KBM-7 (cell line): Measurements from ENCODE around the gene MCTP1.

Experiments
- DNase-seq: peaks from one replicate; pipeline ENCODE4 v3.0.0-alpha.2; 2015
- in situ Hi-C: fragments of 300-500 bp; cut with MboI; formaldehyde crosslinking; loops from 2 replicates; pipeline ENCODE4 v1.14.3; 2020; ENCODE audit warnings: low sequenced_read_pairs, low pct_unique_long_range_greater_than_20kb, mixed read lengths

MCTP1 gene

DNA sequence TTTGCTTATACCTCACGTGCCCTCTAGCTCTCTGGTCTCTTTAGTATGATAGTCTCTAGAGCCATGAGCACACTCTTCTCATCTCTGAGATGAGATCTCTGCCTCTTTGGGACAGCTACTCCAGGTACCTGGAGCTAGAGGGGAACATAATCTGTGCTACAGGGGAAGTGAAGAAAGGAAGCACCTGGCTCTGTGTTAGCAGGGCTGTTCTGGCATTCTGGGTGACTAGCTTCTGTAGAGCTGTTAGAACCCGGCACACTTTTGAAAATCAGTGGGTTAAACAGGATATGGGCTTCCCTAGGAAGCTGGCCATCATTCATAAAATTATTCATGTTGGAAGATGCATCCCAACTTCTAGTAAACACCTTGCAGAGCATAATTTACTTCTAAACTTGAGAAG is 224.8 kb downstream of the MCTP1 start:
- in situ Hi-C loops, result no loop called here
- no peak for DNase-seq

DNA sequence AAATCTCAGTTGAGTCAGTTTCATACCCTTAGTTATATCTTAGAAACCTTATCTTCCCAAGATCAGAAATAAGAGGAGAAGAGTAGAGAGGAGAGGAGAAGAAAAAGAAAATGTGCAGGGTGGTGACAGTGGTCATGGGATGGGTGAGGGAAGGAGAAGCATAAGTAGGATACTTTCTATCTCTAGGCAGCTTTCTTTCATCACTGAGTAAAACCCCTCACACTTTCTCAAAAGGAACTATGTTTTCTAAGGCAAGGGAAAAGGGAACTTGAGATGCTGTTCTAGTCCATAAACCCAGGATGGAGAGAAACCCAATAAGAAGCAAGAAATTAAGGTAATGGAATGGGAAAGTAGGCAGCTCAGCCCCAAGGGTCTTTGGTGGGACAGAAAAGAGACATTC is 225.3 kb downstream of the MCTP1 start:
- in situ Hi-C loops, result no loop called here
- DNase-seq, result no peak

DNA sequence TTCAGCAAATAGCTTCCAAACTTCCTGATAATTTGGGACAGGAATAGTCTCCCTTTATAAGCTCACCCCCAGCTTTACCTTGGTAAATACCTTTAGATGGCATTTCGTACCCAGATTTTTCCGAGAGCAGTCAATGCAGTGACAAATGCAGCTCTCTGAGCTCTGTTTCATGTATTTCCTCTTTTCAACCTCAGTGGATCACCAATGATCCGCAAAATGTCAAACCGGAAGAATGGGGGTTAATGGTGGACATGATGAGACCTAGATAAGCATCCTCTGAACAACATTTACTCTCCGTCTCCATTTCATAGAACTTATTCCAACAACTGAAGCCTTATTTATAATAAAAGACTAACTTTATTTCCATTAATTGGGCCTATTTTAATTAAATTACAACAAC is 227.3 kb downstream of the MCTP1 start:
- DNase-seq, result peak; percentile 86
- in situ Hi-C loops, result no loop called here

DNA sequence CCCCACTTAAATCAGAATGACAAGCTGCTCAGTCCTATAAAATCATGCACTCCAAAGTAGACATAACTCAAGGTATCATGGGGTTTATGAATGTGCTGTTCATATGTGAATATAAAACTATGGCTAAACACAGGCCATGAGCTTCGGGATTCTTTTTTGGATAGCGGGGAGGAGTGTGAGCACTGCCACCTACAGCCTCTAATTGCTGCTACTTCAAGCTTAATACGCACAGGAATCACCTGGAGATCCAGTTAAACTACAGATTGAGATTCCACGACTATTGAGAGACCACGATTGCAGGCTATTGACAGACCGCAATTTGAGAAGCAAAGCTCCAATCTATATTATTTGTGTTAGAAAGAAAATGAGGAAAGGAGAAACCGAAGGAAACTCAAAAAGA is 231.6 kb downstream of the MCTP1 start:
- no peak for DNase-seq
- in situ Hi-C loops, result no loop called here

DNA sequence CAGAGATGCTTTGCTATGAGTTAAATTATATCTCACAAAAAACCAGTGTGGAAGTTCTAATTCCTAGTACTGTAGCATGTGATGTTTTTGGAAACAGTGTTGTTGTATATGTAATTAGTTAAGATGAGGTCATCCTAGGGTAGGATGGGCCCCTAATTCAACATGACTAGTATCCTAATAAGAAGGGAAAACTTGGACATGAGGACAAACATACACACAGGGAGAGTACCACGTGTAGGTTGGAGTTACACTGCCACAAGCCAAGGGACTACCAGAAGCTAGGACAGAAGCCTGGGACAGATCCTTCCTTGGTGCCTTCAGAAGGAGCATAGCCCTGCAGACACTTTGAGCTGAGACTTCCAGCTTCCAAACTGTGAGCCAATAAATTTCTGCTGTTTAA is 234.2 kb downstream of the MCTP1 start:
- DNase-seq, result no peak
- in situ Hi-C loops, result no loop called here

DNA sequence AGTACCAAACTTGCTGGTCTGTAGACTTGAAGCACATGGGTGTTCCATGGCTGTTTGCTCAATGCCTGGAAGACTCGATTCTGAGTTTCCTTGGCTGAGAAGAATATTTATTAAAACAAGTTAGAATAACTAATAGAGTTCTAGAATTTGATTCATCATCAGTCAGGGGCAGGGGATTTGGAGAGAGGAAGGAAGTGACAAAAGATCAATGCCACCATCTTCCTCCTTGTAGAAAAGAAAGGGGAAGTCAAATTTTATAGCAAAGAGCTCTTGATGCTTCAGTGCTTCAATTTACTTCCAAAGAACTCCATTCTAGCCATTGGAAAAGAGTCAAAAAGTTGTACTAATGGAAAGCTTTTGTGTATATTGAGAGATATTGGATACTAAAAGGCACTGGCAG is 236.3 kb downstream of the MCTP1 start:
- in situ Hi-C loops, result no loop called here
- peak; percentile 77 for DNase-seq

DNA sequence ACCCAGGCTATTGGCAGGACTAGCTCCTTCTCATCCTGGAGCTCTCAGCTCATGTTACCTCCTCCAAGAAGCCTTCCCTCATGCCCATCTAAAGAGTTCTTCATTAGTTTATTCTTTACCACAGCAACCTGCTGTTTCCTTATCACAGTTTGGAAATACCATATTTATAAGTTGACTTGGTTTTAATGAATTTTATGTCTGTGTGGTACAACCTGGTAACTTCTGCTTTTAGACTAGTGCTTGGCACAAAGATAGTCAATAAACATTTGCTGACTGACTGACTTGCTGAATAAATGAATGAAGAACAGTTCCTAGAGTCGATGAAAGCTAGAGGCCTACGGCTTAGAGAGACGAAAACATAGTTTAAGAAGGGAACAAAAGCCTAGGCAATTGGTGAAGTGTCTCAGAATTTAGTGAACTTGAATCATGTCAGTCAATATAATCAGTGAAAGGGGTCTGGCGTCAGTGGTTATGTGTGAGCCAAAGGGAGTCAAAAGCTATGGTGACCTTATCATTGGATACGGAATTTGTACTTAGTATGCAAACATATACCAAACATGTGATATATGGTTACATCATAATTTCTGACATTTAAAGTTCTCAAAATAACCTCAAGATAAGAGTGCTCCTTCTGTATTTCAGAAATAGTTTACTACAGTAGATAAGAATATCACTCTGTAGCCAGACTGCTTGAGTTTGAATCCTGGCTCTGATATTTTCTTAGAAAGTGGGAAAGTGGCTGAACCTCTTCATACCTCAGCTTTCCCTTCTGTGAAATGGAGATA is 239.5 kb downstream of the MCTP1 start:
- in situ Hi-C loops, result no loop called here
- DNase-seq, result peak; percentile 23

DNA sequence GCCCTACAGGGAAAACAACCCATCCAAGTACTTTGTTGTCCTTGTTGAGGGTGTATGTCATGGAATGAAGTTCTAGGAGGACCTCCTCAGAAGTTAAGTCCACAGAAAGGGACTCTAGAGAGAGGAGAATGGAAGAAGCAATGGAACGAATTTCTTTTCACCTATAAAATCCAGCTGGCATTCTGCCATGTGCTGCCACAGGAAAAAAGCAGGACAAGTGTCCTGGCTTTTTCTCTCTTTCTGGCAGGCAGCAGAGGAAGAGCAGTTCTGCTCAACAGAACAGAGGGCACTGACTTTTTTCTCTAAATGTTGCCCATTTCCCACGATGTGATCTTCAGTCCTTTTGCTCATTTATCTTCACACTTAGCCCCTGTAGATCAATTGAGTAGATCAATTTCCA is 240.8 kb downstream of the MCTP1 start:
- no peak for DNase-seq
- in situ Hi-C loops, result no loop called here

DNA sequence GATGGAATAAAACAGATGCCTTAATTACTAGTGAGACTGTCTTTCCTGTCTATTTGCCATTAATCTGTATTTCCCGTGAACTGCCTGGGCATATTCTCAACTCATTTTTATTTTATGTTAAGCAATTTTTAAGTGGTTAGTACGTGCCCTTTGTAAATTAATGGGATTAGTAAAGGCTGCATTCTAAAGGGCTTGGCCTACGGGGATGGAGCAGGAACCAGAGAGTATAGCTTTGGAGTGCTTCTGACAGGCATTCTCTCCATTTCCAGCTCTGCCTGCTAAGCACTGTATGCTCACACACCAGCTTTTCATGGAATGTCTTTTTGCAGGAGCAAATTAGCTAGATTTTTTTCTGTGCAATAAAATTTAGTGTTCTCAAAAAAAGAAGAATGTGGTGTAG is 241.2 kb downstream of the MCTP1 start:
- in situ Hi-C loops, result no loop called here
- DNase-seq, result no peak

DNA sequence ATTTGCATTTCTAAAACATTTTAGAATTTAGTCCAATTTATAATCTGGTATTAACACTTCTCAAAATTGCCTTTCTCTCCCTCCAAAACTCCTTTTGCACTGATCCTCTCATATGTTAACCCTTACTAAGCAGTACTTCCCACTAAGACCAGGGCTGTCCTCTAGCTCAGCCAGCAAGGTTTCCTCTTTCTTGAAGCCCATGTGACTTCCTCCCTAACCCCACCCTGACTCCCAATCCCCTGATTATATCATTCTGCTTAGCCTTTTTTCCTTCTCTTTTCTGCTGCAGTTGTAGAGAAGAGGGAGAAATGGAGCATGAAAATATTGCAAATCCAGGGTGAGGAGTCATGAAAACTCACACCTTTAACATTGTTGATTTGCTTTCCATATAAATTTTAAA is 241.7 kb downstream of the MCTP1 start:
- DNase-seq, result peak; percentile 68
- in situ Hi-C loops, result no loop called here

DNA sequence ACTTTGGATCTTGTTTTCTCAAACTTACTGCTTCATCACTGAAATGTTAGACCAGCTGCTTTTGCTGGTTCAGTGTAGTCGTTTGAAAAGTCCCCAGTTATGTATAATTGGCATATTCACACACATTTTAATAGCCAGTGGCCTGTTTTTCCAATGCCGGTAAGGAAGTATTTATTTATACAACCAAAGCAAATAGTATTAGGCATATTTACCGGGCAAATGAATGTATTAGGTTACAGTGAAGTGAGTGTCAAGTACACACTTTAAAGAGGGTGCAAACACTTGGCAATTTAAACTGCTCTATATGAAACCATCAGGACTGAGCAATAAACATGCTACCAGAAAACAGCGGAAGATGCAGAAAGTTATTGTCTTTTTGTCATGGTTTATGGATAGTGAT is 242.9 kb downstream of the MCTP1 start:
- DNase-seq, result no peak
- in situ Hi-C loops, result no loop called here

DNA sequence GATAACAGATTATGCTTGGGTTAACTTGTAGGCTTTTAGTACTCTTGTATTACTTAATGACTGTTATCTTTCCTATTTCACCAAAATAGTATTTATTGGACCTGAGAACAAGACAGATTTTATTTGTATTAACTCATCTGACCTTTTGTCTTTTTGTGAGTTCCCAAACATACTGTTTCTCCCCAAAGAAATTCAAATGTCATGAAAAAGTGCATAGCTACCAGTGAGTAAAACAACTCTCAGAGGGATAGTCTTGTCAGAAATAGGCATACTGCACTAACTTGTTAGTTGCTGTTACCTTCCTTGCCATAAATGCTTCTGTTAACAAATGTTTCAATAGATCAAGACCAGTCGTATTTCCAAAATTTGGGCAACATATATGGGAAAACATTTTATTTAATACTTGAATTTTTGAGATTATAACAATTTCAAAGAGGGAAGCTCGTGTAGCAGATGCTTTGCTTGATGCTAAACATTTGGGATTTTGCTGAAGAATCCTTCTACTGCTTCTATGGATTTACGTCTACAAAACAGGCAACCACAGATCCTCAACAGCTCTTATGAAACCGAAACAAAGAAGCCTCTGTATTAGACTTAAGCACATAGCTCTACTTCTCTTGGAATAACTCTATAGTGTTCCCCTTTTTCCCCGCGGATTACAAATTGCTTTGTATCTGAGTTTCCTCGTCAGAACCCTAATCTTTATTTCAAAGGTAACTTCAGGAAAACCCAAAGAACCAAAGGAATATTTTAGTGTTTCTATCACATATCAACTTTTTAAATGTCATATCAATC is 248.8 kb downstream of the MCTP1 start:
- no peak for DNase-seq
- in situ Hi-C loops, result no loop called here

DNA sequence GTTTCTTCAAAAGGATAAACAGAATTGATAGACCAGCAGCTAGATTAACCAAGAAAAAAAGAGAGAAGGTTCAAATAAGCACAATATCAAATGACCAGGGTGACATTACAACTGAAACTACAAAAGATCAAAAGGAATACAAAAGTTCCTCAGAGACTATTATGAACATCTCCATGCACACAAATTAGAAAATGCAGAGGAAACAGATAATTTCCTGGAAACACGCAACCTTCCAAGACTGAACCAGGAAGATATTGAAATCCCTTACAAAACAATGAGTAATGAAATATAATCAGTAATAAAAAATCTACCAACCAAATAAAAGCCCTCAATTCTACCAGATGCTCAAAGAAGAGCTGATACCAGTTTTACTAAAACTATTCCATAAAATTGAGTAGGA is 252.1 kb downstream of the MCTP1 start:
- no peak for DNase-seq

DNA sequence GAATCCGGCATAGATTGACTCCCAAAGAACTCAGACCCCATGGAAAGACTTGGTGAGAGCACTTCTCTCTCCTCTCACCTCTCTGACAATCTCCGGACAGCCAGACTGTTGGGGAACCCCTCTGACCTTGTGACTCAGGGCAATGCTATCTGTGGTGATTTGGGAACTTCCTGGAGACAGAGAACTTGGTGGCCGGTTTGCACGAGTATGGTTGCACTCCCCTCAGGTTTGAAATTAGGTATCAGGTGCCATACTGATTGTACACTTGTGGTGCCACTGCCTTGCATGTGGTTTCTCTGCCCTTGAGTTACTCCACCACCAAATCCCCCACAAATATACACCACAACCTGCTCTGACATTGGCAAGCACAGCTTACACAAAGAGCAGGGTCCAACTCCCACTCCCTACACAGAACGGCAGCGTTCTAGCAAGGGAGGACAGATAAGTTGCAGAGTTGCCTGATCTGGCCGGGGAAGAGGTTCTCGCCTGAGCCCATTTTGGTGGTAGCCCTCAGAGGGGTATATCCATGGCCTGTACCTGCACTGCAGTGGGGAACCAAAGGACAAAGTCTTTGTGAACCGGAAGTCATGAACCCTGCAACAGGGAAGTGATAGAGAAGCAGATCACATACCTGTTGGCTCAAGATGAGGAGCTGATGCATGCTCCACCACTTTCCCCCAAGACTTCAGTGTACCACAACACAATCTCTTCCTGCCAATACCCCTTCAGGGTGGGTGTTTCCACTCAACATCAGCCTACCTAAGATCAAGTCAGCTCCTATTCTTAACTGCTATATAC is 255.1 kb downstream of the MCTP1 start:
- no peak for DNase-seq
- in situ Hi-C loops, result no loop called here

More for the DNA sequence above, 252.1 kb downstream of the MCTP1 start:
- in situ Hi-C loops, result no loop called here

DNA sequence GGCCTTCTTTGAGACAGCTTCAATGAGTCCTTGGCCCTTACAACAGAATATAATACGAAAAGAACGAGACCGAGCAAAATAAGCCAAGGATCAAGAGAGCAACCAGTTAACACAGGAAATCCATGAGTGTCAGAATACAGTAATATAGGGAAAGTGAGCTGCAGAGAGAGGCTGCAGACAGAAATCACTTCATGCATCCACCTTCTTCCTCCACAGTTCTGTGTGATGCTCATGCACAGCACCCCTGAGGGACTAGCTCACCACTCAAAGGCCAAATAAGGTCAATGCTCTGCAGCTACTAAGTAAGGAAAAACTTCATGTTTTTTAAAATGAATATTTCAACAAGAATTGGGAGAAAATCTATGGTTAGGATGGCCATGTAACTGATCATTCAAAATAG is 257.1 kb downstream of the MCTP1 start:
- in situ Hi-C loops, result no loop called here
- DNase-seq, result no peak

DNA sequence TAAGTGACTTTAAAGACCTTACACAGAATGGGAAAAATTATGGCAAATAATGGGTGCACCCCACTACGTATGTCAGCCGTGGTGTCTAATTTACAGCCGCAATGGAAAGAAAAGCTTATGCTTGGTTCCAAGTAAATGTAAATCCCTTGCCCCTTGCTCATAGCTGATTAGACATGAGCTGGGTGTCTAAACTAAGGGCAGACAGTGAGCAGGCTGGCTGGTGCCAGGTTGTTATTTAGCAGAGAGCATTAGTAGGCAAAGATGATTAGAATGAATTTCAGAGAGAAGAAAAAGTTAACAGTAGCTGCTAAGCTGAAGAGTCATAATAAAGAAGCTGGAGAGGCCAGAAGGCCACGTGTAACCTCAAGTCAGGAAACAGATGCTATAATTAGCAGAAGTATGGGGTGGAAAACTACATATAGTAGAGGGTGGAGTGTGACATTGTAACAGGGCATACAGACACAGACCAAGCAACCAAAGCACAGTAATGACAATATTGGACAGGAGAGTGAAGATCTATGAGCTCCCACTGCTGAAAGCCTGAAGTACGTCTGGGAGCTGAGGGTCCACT is 257.7 kb downstream of the MCTP1 start:
- in situ Hi-C loops, result no loop called here
- peak; percentile 89 for DNase-seq

DNA sequence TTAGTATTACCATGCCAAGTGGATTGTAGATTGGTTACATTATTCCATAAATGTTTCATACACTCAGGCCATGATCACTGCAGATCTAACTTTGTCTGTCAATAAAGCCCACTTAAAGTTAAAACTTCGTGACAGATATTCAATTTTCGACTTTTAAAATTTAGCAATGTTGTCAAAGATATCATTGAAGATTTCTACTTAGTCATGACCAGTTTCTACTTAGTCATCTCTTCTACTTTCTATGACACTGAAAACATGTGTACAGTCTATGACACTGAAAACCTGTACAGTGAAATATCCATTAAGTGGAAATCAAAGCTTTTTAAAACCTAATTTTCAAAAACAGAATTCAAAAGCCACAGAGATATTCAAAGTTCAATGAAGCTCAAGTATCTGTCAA is 258.2 kb downstream of the MCTP1 start:
- DNase-seq, result no peak

DNA sequence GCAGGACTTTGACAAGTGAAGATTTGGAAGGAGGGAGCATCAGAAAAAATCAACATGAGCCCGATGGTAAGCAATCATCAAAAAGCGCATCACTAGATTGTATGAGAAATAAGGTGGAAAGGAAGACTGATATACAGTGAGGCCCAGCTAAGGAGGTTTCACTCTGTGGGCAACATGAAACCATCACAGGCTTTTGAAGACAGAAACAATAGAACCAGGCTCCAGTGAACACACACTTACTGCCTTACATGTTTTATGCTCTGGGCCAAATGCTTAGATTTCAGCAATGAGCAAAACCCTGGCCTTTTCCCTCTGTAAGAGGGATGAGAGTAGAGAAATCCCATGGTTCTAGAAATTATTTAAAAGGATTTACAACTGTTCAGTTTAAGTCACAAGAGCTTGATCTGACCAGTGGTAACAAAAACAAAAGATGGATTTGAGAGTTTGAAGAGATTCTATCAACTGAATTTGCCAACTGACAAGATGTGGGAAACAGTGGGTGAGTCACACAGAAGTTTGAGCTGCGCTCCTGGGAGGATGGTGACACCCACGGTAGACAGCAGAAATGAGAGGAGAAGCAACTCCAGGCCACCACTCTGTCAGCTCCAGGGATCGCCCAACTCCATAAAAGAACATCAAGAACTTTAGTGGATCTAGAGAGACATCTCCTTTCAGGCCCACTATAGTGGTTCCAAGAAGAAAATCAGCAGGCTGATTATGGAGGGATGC is 261.8 kb downstream of the MCTP1 start:
- peak; percentile 10 for DNase-seq

More for the DNA sequence above, 258.2 kb downstream of the MCTP1 start:
- in situ Hi-C loops, result no loop called here

DNA sequence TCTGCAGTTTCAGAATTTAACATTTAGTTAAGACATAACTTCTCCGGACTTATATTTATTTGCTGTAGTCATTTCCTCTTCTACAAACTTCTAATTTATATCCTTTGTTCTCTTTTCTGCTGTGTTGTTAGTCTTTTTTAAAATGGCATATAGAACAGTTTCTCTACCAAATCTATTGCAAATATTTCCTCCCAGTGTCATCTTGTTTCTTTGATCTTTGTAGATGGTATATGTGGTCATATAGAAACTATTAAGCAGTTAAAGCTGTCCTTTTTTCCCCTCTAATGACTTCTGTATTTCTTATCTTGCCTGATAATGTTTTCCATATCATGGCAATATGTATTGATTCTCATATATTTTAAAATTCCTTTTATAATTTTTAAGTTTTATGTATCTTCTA is 264.5 kb downstream of the MCTP1 start:
- DNase-seq, result no peak
- in situ Hi-C loops, result no loop called here

More for the DNA sequence above, 261.8 kb downstream of the MCTP1 start:
- in situ Hi-C loops, result no loop called here
